ENCODE measurements around the gene GLI3.

- no peak for TF ChIP-seq JUN (CRISPR knock-in tag; IDR thresholded peaks at IDR 0.05)
- TF ChIP-seq ZNF281 (CRISPR knock-in tag; IDR thresholded peaks at IDR 0.05), result no peak
- TF ChIP-seq CTCF (IDR thresholded peaks at IDR 0.05), result no peak
- no peak for TF ChIP-seq FOXP1 (CRISPR knock-in tag; IDR thresholded peaks at IDR 0.05; ENCODE audit: borderline replicate concordance)
- no peak for TF ChIP-seq ZNF532 (CRISPR knock-in tag; IDR thresholded peaks at IDR 0.05; ENCODE audit: borderline replicate concordance)
- no peak for TF ChIP-seq HMGXB4 (CRISPR knock-in tag; IDR thresholded peaks at IDR 0.05)
- TF ChIP-seq CBFB (CRISPR knock-in tag; IDR thresholded peaks at IDR 0.05; ENCODE audit: low read depth), result no peak
- TF ChIP-seq E2F4 (CRISPR knock-in tag; IDR thresholded peaks at IDR 0.05; ENCODE audit: borderline replicate concordance, low read depth), result no peak
- TF ChIP-seq CDX4 (CRISPR knock-in tag; IDR thresholded peaks at IDR 0.05; ENCODE audit: borderline replicate concordance), result no peak
Measured at GRCh38 chr7:42162560-42163325, 74.3 kb downstream of the GLI3 start.

Data from WTC11 (cell line).